Measurements from ENCODE around the gene CNTFR. TPM values are rescaled to one million over a fixed set of nuclear protein-coding genes. Genes with fewer than 3 reads are reported as not detected.

Gene CNTFR
- total and polyA plus RNA-seq, 10 of the 15 experiments (the other 5 are each of a cell fraction or from before 2014, with no cell fraction given), result not detected

DNA sequence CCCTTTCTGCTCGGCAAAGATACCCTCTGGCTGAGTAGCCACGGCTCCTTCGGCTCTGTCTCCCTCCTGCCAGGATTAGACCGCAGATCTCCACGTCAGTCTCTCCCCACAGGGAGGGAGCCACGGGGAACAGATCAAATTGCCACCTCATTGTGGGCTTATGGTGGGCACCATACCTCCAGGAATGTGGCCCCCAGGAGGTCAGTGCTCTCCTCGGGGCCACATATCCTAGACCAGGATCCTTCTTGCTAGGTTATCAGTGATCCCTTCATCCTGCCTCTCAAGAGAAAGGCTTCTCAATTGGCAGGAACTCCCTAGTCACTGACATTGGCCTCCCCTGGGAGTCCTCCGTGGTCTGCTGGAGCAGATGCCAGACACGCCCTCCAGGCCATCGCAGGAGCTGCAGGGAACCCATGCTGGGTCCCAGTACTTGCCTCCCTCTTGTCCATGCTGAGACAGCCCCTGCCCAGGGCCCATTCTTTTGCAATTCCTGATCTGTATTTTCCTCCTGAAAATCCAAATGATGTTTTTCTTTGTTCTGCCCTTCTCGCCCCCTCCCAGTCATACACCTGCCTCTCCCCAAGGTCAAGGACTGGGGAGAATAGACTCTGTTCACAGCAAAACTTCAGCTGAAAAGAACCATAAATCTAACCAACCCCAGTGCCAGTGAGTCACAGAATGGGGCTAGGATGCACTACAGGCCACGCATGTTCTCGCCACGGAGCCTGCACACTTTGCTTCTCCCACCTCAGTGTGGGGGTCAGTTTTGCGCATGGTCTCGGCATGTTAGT is 35.1 kb downstream of the CNTFR start:
- FAIRE-seq (no peak), DNase-seq (ENCODE audit: low read depth, low spot score) (no peak), ATAC-seq (no peak)
- Histone ChIP-seq H3K36me3 (ENCODE audit: control insufficient read depth in 2 of 2, insufficient read depth in 2 of 2, low read length in 1 of 2) (no peaks in the 10 kb centered on the region), H4K20me1 (ENCODE audit: control insufficient read depth, insufficient read depth) (peaks cover 3% of the 10 kb centered on the region), H3K4me1 (ENCODE audit: control insufficient read depth, insufficient read depth, low read length) (no peaks in the 10 kb centered on the region), H3K79me2 (ENCODE audit: control insufficient read depth, insufficient read depth, low read length) (no peaks in the 10 kb centered on the region), H3K27ac (ENCODE audit: control insufficient read depth, insufficient read depth) (no peak overlapping the region), H3K4me2 (ENCODE audit: control insufficient read depth, insufficient read depth) (no peak overlapping the region), H3K9ac (ENCODE audit: control insufficient read depth, insufficient read depth, low read length) (no peak overlapping the region), H3K27me3 (replicated peaks in 1 of 2; ENCODE audit: control insufficient read depth in 2 of 2, insufficient read depth in 2 of 2, low read length in 1 of 2) (peaks cover 0 to 2% of the 10 kb centered on the region in 2 experiments; a peak in 3 of 4 replicates), H3K4me3 (no peak overlapping the region), H3K9me3 (replicated peaks; ENCODE audit: control insufficient read depth, insufficient read depth, low read length) (no peaks in the 10 kb centered on the region), H2AFZ (ENCODE audit: control insufficient read depth, low read depth, low read length) (no peak overlapping the region)
- intact Hi-C loops (cut with micrococcal nuclease; ENCODE audit: unreplicated experiment), result no loop called here
- SMC1A ChIA-PET (ENCODE audit: uncharacterized antibody, unreplicated experiment), result no interaction called here
- CTCF ChIA-PET, result no interaction called here
- RAD21 ChIA-PET (ENCODE audit: unreplicated experiment), result no interaction called here
- no TSS peak for BruUV-seq (replicated peaks)
- 31% methylated on average over 16 of the region's 16 CpGs for WGBS (ENCODE audit: insufficient coverage, insufficient replicate concordance, low lambda C conversion rate, missing lambda C conversion rate)
- POLR2A ChIA-PET, result no interaction called here
- in situ Hi-C loops (cut with MboI), result no loop called here
- no peak for TF ChIP-seq ATF2 (IDR thresholded peaks at IDR 0.05; ENCODE audit: low read length)
- TF ChIP-seq E4F1 (IDR thresholded peaks at IDR 0.05; ENCODE audit: borderline replicate concordance, partially characterized antibody), result no peak
- no peak for TF ChIP-seq SP1 (IDR thresholded peaks at IDR 0.05; ENCODE audit: low read depth, low read length)
- TF ChIP-seq, protein P1, sequence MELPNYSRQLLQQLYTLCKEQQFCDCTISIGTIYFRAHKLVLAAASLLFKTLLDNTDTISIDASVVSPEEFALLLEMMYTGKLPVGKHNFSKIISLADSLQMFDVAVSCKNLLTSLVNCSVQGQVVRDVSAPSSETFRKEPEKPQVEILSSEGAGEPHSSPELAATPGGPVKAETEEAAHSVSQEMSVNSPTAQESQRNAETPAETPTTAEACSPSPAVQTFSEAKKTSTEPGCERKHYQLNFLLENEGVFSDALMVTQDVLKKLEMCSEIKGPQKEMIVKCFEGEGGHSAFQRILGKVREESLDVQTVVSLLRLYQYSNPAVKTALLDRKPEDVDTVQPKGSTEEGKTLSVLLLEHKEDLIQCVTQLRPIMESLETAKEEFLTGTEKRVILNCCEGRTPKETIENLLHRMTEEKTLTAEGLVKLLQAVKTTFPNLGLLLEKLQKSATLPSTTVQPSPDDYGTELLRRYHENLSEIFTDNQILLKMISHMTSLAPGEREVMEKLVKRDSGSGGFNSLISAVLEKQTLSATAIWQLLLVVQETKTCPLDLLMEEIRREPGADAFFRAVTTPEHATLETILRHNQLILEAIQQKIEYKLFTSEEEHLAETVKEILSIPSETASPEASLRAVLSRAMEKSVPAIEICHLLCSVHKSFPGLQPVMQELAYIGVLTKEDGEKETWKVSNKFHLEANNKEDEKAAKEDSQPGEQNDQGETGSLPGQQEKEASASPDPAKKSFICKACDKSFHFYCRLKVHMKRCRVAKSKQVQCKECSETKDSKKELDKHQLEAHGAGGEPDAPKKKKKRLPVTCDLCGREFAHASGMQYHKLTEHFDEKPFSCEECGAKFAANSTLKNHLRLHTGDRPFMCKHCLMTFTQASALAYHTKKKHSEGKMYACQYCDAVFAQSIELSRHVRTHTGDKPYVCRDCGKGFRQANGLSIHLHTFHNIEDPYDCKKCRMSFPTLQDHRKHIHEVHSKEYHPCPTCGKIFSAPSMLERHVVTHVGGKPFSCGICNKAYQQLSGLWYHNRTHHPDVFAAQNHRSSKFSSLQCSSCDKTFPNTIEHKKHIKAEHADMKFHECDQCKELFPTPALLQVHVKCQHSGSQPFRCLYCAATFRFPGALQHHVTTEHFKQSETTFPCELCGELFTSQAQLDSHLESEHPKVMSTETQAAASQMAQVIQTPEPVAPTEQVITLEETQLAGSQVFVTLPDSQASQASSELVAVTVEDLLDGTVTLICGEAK (IDR thresholded peaks at IDR 0.05; ENCODE audit: borderline replicate concordance), result no peak
- TF ChIP-seq NBN (IDR thresholded peaks at IDR 0.05), result no peak
- no peak for TF ChIP-seq YBX1 (IDR thresholded peaks at IDR 0.05)
- no peak for TF ChIP-seq PRDM15 (CRISPR knock-in tag; IDR thresholded peaks at IDR 0.05)
- no peak for TF ChIP-seq EZH2 (IDR thresholded peaks at IDR 0.05; ENCODE audit: borderline replicate concordance, control insufficient read depth, low read depth, low read length)
- no peak for TF ChIP-seq PAX5 (IDR thresholded peaks at IDR 0.05; ENCODE audit: borderline replicate concordance, low read depth, low read length)
- no peak for TF ChIP-seq ZSCAN29 (IDR thresholded peaks at IDR 0.05)
- TF ChIP-seq STAT1 (conservative IDR thresholded peaks at IDR 0.05), result no peak
- TF ChIP-seq MYB (IDR thresholded peaks at IDR 0.05; ENCODE audit: borderline replicate concordance, low read depth, low read length), result no peak
